ENCODE data around the gene ITGBL1.

- TF ChIP-seq ATF1 (CRISPR knock-in tag; IDR thresholded peaks at IDR 0.05) (no peak), FOXK1 (CRISPR knock-in tag; IDR thresholded peaks at IDR 0.05) (no peak), MAX (CRISPR knock-in tag; IDR thresholded peaks at IDR 0.05) (no peak), PREB (CRISPR knock-in tag; IDR thresholded peaks at IDR 0.05; ENCODE audit: borderline replicate concordance) (no peak), ESRRA (CRISPR knock-in tag; IDR thresholded peaks at IDR 0.05; ENCODE audit: borderline replicate concordance) (no peak), E2F1 (CRISPR knock-in tag; IDR thresholded peaks at IDR 0.05) (no peak)
- TF ChIP-seq, protein P1, sequence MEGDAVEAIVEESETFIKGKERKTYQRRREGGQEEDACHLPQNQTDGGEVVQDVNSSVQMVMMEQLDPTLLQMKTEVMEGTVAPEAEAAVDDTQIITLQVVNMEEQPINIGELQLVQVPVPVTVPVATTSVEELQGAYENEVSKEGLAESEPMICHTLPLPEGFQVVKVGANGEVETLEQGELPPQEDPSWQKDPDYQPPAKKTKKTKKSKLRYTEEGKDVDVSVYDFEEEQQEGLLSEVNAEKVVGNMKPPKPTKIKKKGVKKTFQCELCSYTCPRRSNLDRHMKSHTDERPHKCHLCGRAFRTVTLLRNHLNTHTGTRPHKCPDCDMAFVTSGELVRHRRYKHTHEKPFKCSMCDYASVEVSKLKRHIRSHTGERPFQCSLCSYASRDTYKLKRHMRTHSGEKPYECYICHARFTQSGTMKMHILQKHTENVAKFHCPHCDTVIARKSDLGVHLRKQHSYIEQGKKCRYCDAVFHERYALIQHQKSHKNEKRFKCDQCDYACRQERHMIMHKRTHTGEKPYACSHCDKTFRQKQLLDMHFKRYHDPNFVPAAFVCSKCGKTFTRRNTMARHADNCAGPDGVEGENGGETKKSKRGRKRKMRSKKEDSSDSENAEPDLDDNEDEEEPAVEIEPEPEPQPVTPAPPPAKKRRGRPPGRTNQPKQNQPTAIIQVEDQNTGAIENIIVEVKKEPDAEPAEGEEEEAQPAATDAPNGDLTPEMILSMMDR (IDR thresholded peaks at IDR 0.05), result no peak
- TF ChIP-seq, protein P2, sequence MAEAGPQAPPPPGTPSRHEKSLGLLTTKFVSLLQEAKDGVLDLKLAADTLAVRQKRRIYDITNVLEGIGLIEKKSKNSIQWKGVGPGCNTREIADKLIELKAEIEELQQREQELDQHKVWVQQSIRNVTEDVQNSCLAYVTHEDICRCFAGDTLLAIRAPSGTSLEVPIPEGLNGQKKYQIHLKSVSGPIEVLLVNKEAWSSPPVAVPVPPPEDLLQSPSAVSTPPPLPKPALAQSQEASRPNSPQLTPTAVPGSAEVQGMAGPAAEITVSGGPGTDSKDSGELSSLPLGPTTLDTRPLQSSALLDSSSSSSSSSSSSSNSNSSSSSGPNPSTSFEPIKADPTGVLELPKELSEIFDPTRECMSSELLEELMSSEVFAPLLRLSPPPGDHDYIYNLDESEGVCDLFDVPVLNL (CRISPR knock-in tag; IDR thresholded peaks at IDR 0.05; ENCODE audit: borderline replicate concordance, low read depth), result no peak
Observed at GRCh38 chr13:101612735-101613134, 160.3 kb downstream of the ITGBL1 start.
